ENCODE results near the gene CD48.

The CD48 gene

DNA sequence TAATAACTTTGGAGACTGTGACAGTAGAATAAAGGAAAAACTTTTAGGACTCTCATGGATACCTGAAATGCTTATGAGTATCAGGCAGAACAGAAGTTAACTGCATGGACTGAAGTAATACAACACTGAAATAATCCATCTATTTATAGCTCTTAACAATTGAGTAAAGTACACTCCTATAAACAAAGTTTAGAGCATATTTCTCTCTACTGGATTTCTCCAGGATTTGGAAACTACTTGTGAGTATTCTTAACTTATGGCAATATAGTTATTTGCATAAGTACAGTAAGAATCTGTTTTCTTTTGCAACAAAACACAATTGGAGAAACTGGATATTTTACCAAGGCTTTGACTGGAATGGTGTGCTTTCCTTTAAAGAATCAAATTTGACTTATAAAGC, 9.9 kb upstream of the CD48 start:
- Histone ChIP-seq H4K20me1 (ENCODE audit: low read depth, low read length) (no peaks in the 10 kb centered on the region), H3K79me2 (ENCODE audit: insufficient read depth, low read length) (no peaks in the 10 kb centered on the region), H3K36me3 (ENCODE audit: low read length) (no peaks in the 10 kb centered on the region), H3K9ac (ENCODE audit: low read length) (no peak overlapping the region), H3K27me3 (ENCODE audit: low read length) (no peaks in the 10 kb centered on the region), H3K4me3 (ENCODE audit: insufficient read depth, low read length, poor library complexity, severe bottlenecking) (no peak overlapping the region), H3F3A (ENCODE audit: insufficient read depth) (no peaks in the 10 kb centered on the region), H3K9me3 (ENCODE audit: insufficient read depth, low read length) (no peaks in the 10 kb centered on the region), H3K9me2 (replicated peaks; ENCODE audit: insufficient read depth, low read length) (no peaks in the 10 kb centered on the region), H3K4me2 (ENCODE audit: low read depth, low read length, poor library complexity, severe bottlenecking) (no peak overlapping the region), H3K27ac (ENCODE audit: low read depth, low read length) (no peak overlapping the region), H2AFZ (ENCODE audit: low read depth, low read length, severe bottlenecking) (no peak overlapping the region)
- TF ChIP-seq, protein P1, sequence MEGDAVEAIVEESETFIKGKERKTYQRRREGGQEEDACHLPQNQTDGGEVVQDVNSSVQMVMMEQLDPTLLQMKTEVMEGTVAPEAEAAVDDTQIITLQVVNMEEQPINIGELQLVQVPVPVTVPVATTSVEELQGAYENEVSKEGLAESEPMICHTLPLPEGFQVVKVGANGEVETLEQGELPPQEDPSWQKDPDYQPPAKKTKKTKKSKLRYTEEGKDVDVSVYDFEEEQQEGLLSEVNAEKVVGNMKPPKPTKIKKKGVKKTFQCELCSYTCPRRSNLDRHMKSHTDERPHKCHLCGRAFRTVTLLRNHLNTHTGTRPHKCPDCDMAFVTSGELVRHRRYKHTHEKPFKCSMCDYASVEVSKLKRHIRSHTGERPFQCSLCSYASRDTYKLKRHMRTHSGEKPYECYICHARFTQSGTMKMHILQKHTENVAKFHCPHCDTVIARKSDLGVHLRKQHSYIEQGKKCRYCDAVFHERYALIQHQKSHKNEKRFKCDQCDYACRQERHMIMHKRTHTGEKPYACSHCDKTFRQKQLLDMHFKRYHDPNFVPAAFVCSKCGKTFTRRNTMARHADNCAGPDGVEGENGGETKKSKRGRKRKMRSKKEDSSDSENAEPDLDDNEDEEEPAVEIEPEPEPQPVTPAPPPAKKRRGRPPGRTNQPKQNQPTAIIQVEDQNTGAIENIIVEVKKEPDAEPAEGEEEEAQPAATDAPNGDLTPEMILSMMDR (IDR thresholded peaks at IDR 0.05; ENCODE audit: insufficient read depth, low read length, poor library complexity, severe bottlenecking): no peak
- no peak for TF ChIP-seq EZH2phosphoT487 (conservative IDR thresholded peaks at IDR 0.05; ENCODE audit: low read length)

DNA sequence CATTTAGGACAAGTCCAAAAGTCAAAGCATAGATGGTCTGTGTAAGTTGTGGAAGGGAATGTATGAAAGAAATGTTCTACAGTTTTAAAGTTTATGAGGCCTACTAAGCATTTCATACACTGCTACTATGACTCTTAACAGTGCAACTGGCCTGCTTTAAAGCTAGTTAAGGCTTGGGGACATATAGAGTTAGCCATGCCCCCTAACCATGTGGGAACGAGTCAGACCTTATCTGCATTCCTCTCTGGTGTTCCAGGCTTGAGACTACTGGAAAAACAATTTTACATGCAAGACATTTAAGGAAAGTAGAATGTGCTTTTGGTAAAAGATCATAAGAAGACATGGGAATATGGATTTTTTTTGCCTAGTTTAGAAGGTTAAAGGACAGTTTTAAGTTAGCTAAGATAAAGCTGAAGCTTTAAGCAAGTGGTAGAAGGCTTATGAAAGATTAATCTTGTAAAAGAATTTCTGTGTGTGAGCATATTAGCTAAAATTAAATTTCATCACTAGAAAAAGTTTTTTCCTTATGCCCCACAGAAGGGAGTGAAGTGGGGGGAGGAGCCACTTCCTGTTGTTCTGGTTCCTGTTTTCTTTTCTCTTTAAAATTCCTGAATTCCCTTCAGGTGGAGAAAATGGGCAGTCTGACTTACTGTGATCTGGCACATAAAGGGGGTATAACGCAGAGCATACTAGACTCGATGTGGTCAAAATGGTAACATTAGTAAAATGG, 8.9 kb upstream of the CD48 start:
- Histone ChIP-seq H3K4me3 (ENCODE audit: insufficient read depth, low read length, poor library complexity, severe bottlenecking) (no peak overlapping the region), H3K27ac (ENCODE audit: low read depth, low read length) (no peak overlapping the region), H3K9me3 (ENCODE audit: insufficient read depth, low read length) (no peaks in the 10 kb centered on the region), H2AFZ (ENCODE audit: low read depth, low read length, severe bottlenecking) (no peak overlapping the region), H3K27me3 (ENCODE audit: low read length) (no peaks in the 10 kb centered on the region), H3K36me3 (ENCODE audit: low read length) (no peaks in the 10 kb centered on the region), H3F3A (ENCODE audit: insufficient read depth) (no peaks in the 10 kb centered on the region; the same call in 1 of the 2 replicates), H3K9ac (ENCODE audit: low read length) (no peak overlapping the region), H3K9me2 (replicated peaks; ENCODE audit: insufficient read depth, low read length) (no peaks in the 10 kb centered on the region), H3K4me2 (ENCODE audit: low read depth, low read length, poor library complexity, severe bottlenecking) (no peak overlapping the region), H3K79me2 (ENCODE audit: insufficient read depth, low read length) (no peaks in the 10 kb centered on the region), H4K20me1 (ENCODE audit: low read depth, low read length) (no peaks in the 10 kb centered on the region)
- TF ChIP-seq, protein P1 (IDR thresholded peaks at IDR 0.05; ENCODE audit: insufficient read depth, low read length, poor library complexity, severe bottlenecking): no peak
- no peak for TF ChIP-seq EZH2phosphoT487 (conservative IDR thresholded peaks at IDR 0.05; ENCODE audit: low read length)

DNA sequence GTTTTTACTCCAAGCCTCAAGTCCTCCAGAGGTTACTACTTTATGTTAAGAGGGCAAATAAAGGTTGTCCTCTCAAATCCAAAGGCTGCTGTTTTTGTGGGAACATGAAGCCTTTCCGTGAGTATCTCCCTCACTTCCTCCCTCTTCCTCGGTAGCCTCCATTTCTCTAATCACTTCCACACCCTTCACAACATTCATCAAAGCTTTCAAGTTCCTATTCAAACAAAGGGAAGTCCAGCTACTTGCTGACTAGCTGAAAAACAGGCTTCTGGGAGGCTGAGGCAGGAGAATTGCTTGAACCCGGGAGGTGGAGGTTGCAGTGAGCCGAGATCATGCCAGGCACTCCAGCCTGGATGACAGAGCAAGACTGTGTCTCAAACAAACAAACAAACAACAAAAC, 6.6 kb upstream of the CD48 start:
- no peaks in the 10 kb centered on the region for H4K20me1 ChIP-seq (ENCODE audit: low read depth, low read length)
- H3K9ac ChIP-seq (ENCODE audit: low read length): no peak overlapping the region
- peaks cover 13% of the 10 kb centered on the region for H3F3A ChIP-seq (ENCODE audit: insufficient read depth)
- no peaks in the 10 kb centered on the region for H3K9me2 ChIP-seq (replicated peaks; ENCODE audit: insufficient read depth, low read length)
- H3K9me3 ChIP-seq (ENCODE audit: insufficient read depth, low read length): no peaks in the 10 kb centered on the region
- no peaks in the 10 kb centered on the region for H3K36me3 ChIP-seq (ENCODE audit: low read length)
- H3K4me2 ChIP-seq (ENCODE audit: low read depth, low read length, poor library complexity, severe bottlenecking): no peak overlapping the region
- H2AFZ ChIP-seq (ENCODE audit: low read depth, low read length, severe bottlenecking): no peak overlapping the region
- TF ChIP-seq EZH2phosphoT487 (conservative IDR thresholded peaks at IDR 0.05; ENCODE audit: low read length): no peak
- TF ChIP-seq, protein P1 (IDR thresholded peaks at IDR 0.05; ENCODE audit: insufficient read depth, low read length, poor library complexity, severe bottlenecking): no peak
- no peaks in the 10 kb centered on the region for H3K27me3 ChIP-seq (ENCODE audit: low read length)
- H3K27ac ChIP-seq (ENCODE audit: low read depth, low read length): no peak overlapping the region
- H3K4me3 ChIP-seq (ENCODE audit: insufficient read depth, low read length, poor library complexity, severe bottlenecking): no peak overlapping the region
- no peaks in the 10 kb centered on the region for H3K79me2 ChIP-seq (ENCODE audit: insufficient read depth, low read length)
